Progenitor cell of endocrine pancreas (in vitro differentiated cells): ENCODE data around the gene SPACA1. TPM values are rescaled to one million over a fixed set of nuclear protein-coding genes. Genes with fewer than 3 reads are reported as not detected.

Experiments
- DNase-seq: peaks from one replicate; pipeline ENCODE4 v3.0.0; 2021; ENCODE audit warnings: low spot score; ENCODE audit not compliant: unreplicated experiment
- H3K27ac Mint-ChIP-seq: 2 replicates; pipeline ENCODE4 v1.8.0; 2021; ENCODE audit warnings: mild to moderate bottlenecking, moderate library complexity, mixed read lengths
- H3K27me3 Mint-ChIP-seq: 2 replicates; pipeline ENCODE4 v1.8.0; 2021; ENCODE audit warnings: mixed read lengths
- H3K36me3 Mint-ChIP-seq: 2 replicates; pipeline ENCODE4 v1.8.0; 2022; ENCODE audit warnings: mixed read lengths; ENCODE audit not compliant: insufficient read depth
- H3K4me1 Mint-ChIP-seq: 2 replicates; pipeline ENCODE4 v1.8.0; 2021; ENCODE audit warnings: low read depth, mixed read lengths
- H3K4me3 Mint-ChIP-seq: 2 replicates; pipeline ENCODE4 v1.8.0; 2021; ENCODE audit warnings: low read depth, mild to moderate bottlenecking, moderate library complexity, mixed read lengths
- H3K9me3 Mint-ChIP-seq: 2 replicates; pipeline ENCODE4 v1.8.0; 2021; ENCODE audit warnings: low read depth, mixed read lengths
- total RNA-seq: library from RNA; stranded (reverse); gene quantifications from 2 replicates; pipeline ENCODE4 v1.2.1, GENCODE V29; 2021
- TF ChIP-seq, protein P1 (sequence below): fragments of 200-600 bp; sonication (generic); IDR thresholded peaks from one replicate; pipeline ENCODE4 v1.5.0; 2021; ENCODE audit warnings: antibody characterized with exemption, mild to moderate bottlenecking; ENCODE audit not compliant: unreplicated experiment

SPACA1 gene
- total RNA-seq, 1 donor from 2014 or later = not detected

DNA sequence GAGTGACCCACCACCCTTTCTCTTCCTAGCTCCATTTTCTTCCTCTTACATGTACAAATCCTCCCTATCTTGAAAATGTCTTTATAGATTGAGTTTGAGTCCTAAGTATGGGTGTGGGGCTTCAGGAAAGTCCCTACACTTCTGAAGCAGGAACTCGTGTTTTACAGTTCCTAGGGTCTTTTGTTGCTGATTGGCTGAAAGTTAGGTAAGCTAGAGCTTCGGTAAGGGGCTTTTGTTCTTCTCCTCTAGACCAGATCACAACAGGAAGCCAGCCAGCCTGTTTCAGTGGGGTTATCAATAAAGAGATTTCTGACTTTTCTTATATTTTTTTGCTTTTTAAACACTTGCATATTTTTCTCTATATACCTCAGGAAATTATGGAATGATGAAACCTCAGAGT lies 67.2 kb downstream of the SPACA1 start:
- Mint-ChIP-seq H3K27ac (no peak overlapping the region), H3K4me3 (no peak overlapping the region), H3K4me1 (no peaks in the 10 kb centered on the region), H3K36me3 (no peaks in the 10 kb centered on the region), H3K9me3 (no peaks in the 10 kb centered on the region), H3K27me3 (peaks cover 4% of the 10 kb centered on the region)
- no peak for DNase-seq
- TF ChIP-seq, protein P1, sequence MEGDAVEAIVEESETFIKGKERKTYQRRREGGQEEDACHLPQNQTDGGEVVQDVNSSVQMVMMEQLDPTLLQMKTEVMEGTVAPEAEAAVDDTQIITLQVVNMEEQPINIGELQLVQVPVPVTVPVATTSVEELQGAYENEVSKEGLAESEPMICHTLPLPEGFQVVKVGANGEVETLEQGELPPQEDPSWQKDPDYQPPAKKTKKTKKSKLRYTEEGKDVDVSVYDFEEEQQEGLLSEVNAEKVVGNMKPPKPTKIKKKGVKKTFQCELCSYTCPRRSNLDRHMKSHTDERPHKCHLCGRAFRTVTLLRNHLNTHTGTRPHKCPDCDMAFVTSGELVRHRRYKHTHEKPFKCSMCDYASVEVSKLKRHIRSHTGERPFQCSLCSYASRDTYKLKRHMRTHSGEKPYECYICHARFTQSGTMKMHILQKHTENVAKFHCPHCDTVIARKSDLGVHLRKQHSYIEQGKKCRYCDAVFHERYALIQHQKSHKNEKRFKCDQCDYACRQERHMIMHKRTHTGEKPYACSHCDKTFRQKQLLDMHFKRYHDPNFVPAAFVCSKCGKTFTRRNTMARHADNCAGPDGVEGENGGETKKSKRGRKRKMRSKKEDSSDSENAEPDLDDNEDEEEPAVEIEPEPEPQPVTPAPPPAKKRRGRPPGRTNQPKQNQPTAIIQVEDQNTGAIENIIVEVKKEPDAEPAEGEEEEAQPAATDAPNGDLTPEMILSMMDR = no peak

DNA sequence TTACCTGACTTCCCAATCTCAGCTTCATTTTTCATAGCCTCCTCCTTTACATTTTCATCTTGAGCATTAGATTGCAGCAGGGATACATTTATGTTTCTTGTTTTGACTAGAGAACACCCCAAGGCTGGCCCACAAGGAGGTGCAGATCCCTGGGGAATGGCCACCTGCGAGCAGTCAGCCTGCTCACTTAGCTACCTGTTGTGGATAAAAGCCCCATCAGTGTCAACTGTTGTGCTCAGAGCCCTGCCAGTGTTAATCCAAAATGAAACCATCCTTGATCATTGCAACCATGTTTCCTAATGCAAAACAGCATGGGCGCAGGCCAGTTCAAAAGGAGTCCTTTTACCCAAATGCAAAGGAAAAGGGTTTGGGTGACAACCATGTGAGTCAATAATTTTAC lies 67.7 kb downstream of the SPACA1 start:
- no peak for DNase-seq
- Mint-ChIP-seq H3K27ac (no peak overlapping the region), H3K27me3 (peaks cover 4% of the 10 kb centered on the region), H3K36me3 (no peaks in the 10 kb centered on the region), H3K4me1 (no peaks in the 10 kb centered on the region), H3K9me3 (no peaks in the 10 kb centered on the region), H3K4me3 (no peak overlapping the region)
- TF ChIP-seq, protein P1 = no peak

DNA sequence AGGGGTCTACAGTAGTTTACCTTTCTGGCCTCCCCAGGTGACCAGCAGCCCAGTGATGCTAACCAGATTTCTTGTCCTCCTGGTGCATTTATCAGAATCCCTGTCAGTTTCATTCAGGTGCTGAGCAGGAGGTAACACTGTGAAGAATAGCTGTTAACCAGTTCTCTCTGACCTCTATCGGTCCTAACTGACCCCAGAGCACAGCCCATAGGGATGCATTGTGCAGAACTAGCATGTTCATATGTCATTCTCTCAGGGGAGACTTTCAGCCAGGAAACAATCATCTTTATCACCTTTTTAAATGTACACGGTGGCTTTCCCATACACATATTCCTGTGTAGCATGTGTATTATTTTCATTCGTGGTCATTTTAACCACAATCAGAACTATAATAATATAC lies 68.6 kb downstream of the SPACA1 start:
- H3K36me3 Mint-ChIP-seq = no peaks in the 10 kb centered on the region
- peaks cover 4% of the 10 kb centered on the region for H3K27me3 Mint-ChIP-seq

More for the DNA sequence above, 68.6 kb downstream of the SPACA1 start:
- H3K27ac Mint-ChIP-seq = no peak overlapping the region
- H3K4me3 Mint-ChIP-seq = no peak overlapping the region
- TF ChIP-seq, protein P1 = no peak
- no peak for DNase-seq
- no peaks in the 10 kb centered on the region for H3K4me1 Mint-ChIP-seq
- H3K9me3 Mint-ChIP-seq = no peaks in the 10 kb centered on the region

Other genes with a start within 250 kb of the SPACA1 start
- 23.8 and 26.2 TPM in 2 replicates for gene CNR1, start 118.5 kb downstream of the SPACA1 start, total RNA-seq